ENCODE data around the gene FAM131A.

The FAM131A gene

GRCh38 chr3:184384342-184384741 is 46.9 kb downstream of the FAM131A start:
- no peak overlapping the region for H3K4me3 ChIP-seq (ENCODE audit: low read depth, low read length)
- TF ChIP-seq CTCF (IDR thresholded peaks at IDR 0.05; ENCODE audit: low read depth, low read length), result no peak

GRCh38 chr3:184384856-184385422 is 47.5 kb downstream of the FAM131A start:
- H3K4me3 ChIP-seq (ENCODE audit: low read depth, low read length), result no peak overlapping the region
- no peak for TF ChIP-seq CTCF (IDR thresholded peaks at IDR 0.05; ENCODE audit: low read depth, low read length)

GRCh38 chr3:184386047-184386806 is 48.8 kb downstream of the FAM131A start:
- no peak overlapping the region for H3K4me3 ChIP-seq (ENCODE audit: low read depth, low read length)
- no peak for TF ChIP-seq CTCF (IDR thresholded peaks at IDR 0.05; ENCODE audit: low read depth, low read length)

GRCh38 chr3:184387174-184387714 is 49.8 kb downstream of the FAM131A start:
- no peak for TF ChIP-seq CTCF (IDR thresholded peaks at IDR 0.05; ENCODE audit: low read depth, low read length)
- H3K4me3 ChIP-seq (ENCODE audit: low read depth, low read length), result no peak overlapping the region

- H3K4me3 ChIP-seq (ENCODE audit: low read depth, low read length), result no peak overlapping the region
- no peak for TF ChIP-seq CTCF (IDR thresholded peaks at IDR 0.05; ENCODE audit: low read depth, low read length)
Measured at GRCh38 chr3:184388164-184388935, 51.0 kb downstream of the FAM131A start.

- TF ChIP-seq CTCF (IDR thresholded peaks at IDR 0.05; ENCODE audit: low read depth, low read length), result no peak
Measured at GRCh38 chr3:184388936-184389230, 51.5 kb downstream of the FAM131A start.

GRCh38 chr3:184389384-184389783 is 52.0 kb downstream of the FAM131A start:
- H3K4me3 ChIP-seq (ENCODE audit: low read depth, low read length), result no peak overlapping the region
- TF ChIP-seq CTCF (IDR thresholded peaks at IDR 0.05; ENCODE audit: low read depth, low read length), result no peak

More at GRCh38 chr3:184388936-184389230, 51.5 kb downstream of the FAM131A start:
- H3K4me3 ChIP-seq (ENCODE audit: low read depth, low read length), result no peak overlapping the region
